HepG2 (cell line): ENCODE measurements around the gene FOXA3. TPM values are rescaled to one million over a fixed set of nuclear protein-coding genes. Genes with fewer than 3 reads are reported as not detected.

Experiments
- CHD4 ChIP-seq: fragments of 200-600 bp; sonication (generic); IDR thresholded peaks from 2 replicates; pipeline ENCODE4 v1.7.0; 2017; ENCODE audit warnings: mild to moderate bottlenecking, low read length, borderline replicate concordance
- GATAD2A ChIP-seq: IDR thresholded peaks from 2 replicates; pipeline ENCODE4 v1.6.1; 2016
- RCOR2 ChIP-seq: IDR thresholded peaks from 2 replicates; pipeline ENCODE4 v1.6.1; 2016; ENCODE audit warnings: missing biosample characterization, missing genetic modification reagents
- YEATS2 ChIP-seq: sonication (generic); formaldehyde crosslinking; IDR thresholded peaks from 2 replicates; pipeline ENCODE4 v1.4.0; 2020; ENCODE audit warnings: missing genetic modification reagents, borderline replicate concordance
- ZNF749 ChIP-seq: sonication (generic); formaldehyde crosslinking; IDR thresholded peaks from 2 replicates; pipeline ENCODE4 v1.8.0; 2022; ENCODE audit warnings: mild to moderate bottlenecking, missing genetic modification reagents, moderate library complexity, borderline replicate concordance
- ZNF878 ChIP-seq: sonication (generic); formaldehyde crosslinking; IDR thresholded peaks from 2 replicates; pipeline ENCODE4 v1.8.1; 2023; ENCODE audit warnings: mild to moderate bottlenecking, missing genetic modification reagents, moderate library complexity
- ZSCAN30 ChIP-seq: sonication (generic); formaldehyde crosslinking; IDR thresholded peaks from 2 replicates; pipeline ENCODE4 v1.5.0; 2020; ENCODE audit warnings: mild to moderate bottlenecking, missing genetic modification reagents
- polyA plus RNA-seq, 8 experiments: library from polyadenylated mRNA; depleted of rRNA in 3 of 8; stranded (reverse) in 7 of 8; unstranded in 1 of 8; fragments of >200 nt; fragmentation: Illumina TruSeq in 4 of 8; extraction: Trizol in 4 of 8; gene quantifications; 2 replicates each; pipeline versions ENCODE4 v1.2.1 to v1.2.3, GENCODE V29; 2011 to 2016; ENCODE audit warnings: low read depth in 4 of 8, missing spikeins in 1 of 8, mixed read lengths in 1 of 8; ENCODE audit not compliant: insufficient read depth in 1 of 8
- total RNA-seq, 5 experiments: library from RNA; depleted of rRNA; stranded (reverse); fragments of >200 nt; fragmentation: Illumina TruSeq; extraction: Trizol; gene quantifications; 2 replicates each; pipeline ENCODE4 v1.2.3, GENCODE V29; 2016; ENCODE audit warnings: low read depth in 1 of 5
- TF ChIP-seq, protein P1 (sequence below): sonication (generic); formaldehyde crosslinking; IDR thresholded peaks from 2 replicates; pipeline ENCODE4 v1.8.1; 2023; ENCODE audit warnings: missing genetic modification reagents, inconsistent platforms, borderline replicate concordance
- TF ChIP-seq, protein P2 (sequence below): sonication (generic); formaldehyde crosslinking; IDR thresholded peaks from 2 replicates; pipeline ENCODE4 v1.4.0; 2020; ENCODE audit warnings: missing genetic modification reagents, borderline replicate concordance
- TF ChIP-seq, protein P3 (sequence below): sonication (generic); formaldehyde crosslinking; IDR thresholded peaks from 2 replicates; pipeline ENCODE4 v1.9.0; 2021; ENCODE audit warnings: mild to moderate bottlenecking, missing genetic modification reagents
- TF ChIP-seq, protein P4 (sequence below): sonication (generic); formaldehyde crosslinking; IDR thresholded peaks from 2 replicates; pipeline ENCODE4 v1.9.0; 2021; ENCODE audit warnings: missing genetic modification reagents, borderline replicate concordance

The FOXA3 gene
- total and polyA plus RNA-seq, 2 of the 13 experiments (the other 11 are each of a cell fraction or from before 2014, with no cell fraction given): 29.8 to 47.6 TPM

DNA sequence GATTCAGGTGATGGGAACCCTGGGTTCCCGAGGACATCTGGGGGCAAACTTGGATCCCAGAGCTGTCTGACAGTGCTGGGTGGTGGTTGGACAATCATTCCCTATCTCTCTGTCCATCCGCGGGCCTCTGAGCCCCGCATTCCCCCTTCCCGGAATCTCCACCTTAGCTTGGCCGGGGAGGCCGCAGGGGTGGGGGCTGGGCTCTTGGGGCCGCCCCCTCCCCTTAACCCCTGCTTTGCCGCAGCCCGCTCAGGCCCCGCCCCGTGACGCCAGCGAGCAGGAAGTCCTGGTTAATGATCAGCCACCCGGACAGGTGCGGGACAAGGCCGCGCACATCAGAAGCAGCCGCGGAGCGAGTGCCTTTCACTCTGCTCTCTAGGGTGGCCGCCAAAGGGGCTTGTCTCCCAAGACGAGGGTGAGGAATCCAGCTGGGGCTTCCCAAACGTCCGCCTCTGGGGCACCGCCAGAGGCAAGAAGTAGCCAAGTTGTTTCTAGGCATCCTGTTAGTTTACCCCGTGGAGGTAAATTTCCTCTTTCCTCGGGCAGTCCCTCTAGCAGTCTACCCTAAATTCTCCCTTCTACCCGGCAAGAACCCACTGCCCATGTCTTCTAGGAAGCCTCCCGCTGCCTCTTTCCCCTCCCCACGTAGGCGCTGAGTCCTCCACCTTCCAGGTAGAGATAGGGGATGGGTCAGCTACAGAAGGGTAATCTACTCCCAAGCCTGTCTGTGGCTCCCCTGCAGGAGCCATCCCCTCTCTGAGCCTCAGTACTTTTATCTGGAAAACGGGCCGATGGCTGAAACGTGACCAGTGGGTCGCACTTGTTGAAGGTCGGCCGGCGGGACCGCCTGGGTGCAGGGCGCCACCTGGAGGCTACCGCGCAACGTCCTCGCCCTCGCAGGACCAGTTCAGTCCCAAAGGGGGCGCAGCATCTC, 18.8 kb downstream of the FOXA3 start (continued):
- TF ChIP-seq, protein P1, sequence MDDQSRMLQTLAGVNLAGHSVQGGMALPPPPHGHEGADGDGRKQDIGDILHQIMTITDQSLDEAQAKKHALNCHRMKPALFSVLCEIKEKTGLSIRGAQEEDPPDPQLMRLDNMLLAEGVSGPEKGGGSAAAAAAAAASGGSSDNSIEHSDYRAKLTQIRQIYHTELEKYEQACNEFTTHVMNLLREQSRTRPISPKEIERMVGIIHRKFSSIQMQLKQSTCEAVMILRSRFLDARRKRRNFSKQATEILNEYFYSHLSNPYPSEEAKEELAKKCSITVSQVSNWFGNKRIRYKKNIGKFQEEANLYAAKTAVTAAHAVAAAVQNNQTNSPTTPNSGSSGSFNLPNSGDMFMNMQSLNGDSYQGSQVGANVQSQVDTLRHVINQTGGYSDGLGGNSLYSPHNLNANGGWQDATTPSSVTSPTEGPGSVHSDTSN: 0 out of 2 replicates have a peak, but pooled peaks have one; percentile 61
- TF ChIP-seq GATAD2A (peak; percentile 73), ZNF878 (CRISPR knock-in tag) (0 out of 2 replicates have a peak, but pooled peaks have one; percentile 64), ZSCAN30 (peak; percentile 93), ZNF749 (CRISPR knock-in tag) (no peak), CHD4 (peak; percentile 100), RCOR2 (CRISPR knock-in tag) (peak; percentile 99), YEATS2 (CRISPR knock-in tag) (peak; percentile 16; the same call in 1 of the 2 replicates)
- TF ChIP-seq, protein P2, sequence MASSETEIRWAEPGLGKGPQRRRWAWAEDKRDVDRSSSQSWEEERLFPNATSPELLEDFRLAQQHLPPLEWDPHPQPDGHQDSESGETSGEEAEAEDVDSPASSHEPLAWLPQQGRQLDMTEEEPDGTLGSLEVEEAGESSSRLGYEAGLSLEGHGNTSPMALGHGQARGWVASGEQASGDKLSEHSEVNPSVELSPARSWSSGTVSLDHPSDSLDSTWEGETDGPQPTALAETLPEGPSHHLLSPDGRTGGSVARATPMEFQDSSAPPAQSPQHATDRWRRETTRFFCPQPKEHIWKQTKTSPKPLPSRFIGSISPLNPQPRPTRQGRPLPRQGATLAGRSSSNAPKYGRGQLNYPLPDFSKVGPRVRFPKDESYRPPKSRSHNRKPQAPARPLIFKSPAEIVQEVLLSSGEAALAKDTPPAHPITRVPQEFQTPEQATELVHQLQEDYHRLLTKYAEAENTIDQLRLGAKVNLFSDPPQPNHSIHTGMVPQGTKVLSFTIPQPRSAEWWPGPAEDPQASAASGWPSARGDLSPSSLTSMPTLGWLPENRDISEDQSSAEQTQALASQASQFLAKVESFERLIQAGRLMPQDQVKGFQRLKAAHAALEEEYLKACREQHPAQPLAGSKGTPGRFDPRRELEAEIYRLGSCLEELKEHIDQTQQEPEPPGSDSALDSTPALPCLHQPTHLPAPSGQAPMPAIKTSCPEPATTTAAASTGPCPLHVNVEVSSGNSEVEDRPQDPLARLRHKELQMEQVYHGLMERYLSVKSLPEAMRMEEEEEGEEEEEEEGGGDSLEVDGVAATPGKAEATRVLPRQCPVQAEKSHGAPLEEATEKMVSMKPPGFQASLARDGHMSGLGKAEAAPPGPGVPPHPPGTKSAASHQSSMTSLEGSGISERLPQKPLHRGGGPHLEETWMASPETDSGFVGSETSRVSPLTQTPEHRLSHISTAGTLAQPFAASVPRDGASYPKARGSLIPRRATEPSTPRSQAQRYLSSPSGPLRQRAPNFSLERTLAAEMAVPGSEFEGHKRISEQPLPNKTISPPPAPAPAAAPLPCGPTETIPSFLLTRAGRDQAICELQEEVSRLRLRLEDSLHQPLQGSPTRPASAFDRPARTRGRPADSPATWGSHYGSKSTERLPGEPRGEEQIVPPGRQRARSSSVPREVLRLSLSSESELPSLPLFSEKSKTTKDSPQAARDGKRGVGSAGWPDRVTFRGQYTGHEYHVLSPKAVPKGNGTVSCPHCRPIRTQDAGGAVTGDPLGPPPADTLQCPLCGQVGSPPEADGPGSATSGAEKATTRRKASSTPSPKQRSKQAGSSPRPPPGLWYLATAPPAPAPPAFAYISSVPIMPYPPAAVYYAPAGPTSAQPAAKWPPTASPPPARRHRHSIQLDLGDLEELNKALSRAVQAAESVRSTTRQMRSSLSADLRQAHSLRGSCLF (CRISPR knock-in tag): no peak
- TF ChIP-seq, protein P3, sequence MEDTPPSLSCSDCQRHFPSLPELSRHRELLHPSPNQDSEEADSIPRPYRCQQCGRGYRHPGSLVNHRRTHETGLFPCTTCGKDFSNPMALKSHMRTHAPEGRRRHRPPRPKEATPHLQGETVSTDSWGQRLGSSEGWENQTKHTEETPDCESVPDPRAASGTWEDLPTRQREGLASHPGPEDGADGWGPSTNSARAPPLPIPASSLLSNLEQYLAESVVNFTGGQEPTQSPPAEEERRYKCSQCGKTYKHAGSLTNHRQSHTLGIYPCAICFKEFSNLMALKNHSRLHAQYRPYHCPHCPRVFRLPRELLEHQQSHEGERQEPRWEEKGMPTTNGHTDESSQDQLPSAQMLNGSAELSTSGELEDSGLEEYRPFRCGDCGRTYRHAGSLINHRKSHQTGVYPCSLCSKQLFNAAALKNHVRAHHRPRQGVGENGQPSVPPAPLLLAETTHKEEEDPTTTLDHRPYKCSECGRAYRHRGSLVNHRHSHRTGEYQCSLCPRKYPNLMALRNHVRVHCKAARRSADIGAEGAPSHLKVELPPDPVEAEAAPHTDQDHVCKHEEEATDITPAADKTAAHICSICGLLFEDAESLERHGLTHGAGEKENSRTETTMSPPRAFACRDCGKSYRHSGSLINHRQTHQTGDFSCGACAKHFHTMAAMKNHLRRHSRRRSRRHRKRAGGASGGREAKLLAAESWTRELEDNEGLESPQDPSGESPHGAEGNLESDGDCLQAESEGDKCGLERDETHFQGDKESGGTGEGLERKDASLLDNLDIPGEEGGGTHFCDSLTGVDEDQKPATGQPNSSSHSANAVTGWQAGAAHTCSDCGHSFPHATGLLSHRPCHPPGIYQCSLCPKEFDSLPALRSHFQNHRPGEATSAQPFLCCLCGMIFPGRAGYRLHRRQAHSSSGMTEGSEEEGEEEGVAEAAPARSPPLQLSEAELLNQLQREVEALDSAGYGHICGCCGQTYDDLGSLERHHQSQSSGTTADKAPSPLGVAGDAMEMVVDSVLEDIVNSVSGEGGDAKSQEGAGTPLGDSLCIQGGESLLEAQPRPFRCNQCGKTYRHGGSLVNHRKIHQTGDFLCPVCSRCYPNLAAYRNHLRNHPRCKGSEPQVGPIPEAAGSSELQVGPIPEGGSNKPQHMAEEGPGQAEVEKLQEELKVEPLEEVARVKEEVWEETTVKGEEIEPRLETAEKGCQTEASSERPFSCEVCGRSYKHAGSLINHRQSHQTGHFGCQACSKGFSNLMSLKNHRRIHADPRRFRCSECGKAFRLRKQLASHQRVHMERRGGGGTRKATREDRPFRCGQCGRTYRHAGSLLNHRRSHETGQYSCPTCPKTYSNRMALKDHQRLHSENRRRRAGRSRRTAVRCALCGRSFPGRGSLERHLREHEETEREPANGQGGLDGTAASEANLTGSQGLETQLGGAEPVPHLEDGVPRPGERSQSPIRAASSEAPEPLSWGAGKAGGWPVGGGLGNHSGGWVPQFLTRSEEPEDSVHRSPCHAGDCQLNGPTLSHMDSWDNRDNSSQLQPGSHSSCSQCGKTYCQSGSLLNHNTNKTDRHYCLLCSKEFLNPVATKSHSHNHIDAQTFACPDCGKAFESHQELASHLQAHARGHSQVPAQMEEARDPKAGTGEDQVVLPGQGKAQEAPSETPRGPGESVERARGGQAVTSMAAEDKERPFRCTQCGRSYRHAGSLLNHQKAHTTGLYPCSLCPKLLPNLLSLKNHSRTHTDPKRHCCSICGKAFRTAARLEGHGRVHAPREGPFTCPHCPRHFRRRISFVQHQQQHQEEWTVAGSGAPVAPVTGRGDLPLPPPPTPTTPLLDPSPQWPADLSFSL (CRISPR knock-in tag): no peak
- TF ChIP-seq, protein P4, sequence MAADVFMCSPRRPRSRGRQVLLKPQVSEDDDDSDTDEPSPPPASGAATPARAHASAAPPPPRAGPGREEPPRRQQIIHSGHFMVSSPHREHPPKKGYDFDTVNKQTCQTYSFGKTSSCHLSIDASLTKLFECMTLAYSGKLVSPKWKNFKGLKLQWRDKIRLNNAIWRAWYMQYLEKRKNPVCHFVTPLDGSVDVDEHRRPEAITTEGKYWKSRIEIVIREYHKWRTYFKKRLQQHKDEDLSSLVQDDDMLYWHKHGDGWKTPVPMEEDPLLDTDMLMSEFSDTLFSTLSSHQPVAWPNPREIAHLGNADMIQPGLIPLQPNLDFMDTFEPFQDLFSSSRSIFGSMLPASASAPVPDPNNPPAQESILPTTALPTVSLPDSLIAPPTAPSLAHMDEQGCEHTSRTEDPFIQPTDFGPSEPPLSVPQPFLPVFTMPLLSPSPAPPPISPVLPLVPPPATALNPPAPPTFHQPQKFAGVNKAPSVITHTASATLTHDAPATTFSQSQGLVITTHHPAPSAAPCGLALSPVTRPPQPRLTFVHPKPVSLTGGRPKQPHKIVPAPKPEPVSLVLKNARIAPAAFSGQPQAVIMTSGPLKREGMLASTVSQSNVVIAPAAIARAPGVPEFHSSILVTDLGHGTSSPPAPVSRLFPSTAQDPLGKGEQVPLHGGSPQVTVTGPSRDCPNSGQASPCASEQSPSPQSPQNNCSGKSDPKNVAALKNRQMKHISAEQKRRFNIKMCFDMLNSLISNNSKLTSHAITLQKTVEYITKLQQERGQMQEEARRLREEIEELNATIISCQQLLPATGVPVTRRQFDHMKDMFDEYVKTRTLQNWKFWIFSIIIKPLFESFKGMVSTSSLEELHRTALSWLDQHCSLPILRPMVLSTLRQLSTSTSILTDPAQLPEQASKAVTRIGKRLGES (CRISPR knock-in tag): 0 out of 2 replicates have a peak, but pooled peaks have one; percentile 18
